Measurements from ENCODE around the gene NFYA.

DNA sequence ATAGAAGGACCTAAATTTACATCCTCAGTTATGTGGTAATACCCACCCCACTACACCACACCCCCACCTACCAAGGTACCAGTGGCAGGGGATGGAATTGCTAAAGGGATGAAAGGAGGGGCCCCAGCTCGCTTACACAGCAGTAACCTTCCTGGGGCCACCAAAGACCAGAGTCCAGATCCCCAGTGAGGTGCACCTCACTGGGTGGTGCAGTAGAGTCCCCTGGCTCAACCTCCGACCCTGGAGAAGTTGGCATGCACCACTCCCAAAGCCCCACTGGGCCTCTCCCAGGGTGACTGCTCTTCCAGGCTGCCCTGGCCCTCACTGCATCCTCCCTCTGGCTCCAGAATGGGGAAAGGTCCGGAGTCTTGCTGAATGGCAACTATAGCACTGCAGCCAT lies 34.6 kb upstream of the NFYA start:
- TF ChIP-seq GATA2 (IDR thresholded peaks at IDR 0.05; ENCODE audit: low read depth, low read length): no peak
- TF ChIP-seq GATA3 (IDR thresholded peaks at IDR 0.05; ENCODE audit: low read depth, low read length): no peak
